Mesothelial cell of epicardium (in vitro differentiated cells): ENCODE data around the gene JAGN1. TPM values are rescaled to one million over a fixed set of nuclear protein-coding genes. Genes with fewer than 3 reads are reported as not detected.
"Not testable (repeated sequence)": the region's sequence is repeated elsewhere in the genome, so short reads cannot be mapped to it uniquely, and the experiment has no call there.

ENCODE experiments used
- DNase-seq, 2 experiments: peaks; one replicate each; pipeline ENCODE4 v3.0.0; 2021; ENCODE audit warnings: low spot score in 2 of 2; ENCODE audit not compliant: unreplicated experiment in 2 of 2
- H3K27ac Mint-ChIP-seq: 2 replicates; pipeline ENCODE4 v1.8.0; 2021; ENCODE audit warnings: mixed read lengths
- H3K27me3 Mint-ChIP-seq: 2 replicates; pipeline ENCODE4 v1.8.0; 2021; ENCODE audit warnings: low read depth, mixed read lengths
- H3K36me3 Mint-ChIP-seq: 2 replicates; pipeline ENCODE4 v1.8.0; 2021; ENCODE audit warnings: mixed read lengths
- H3K4me1 Mint-ChIP-seq: 2 replicates; pipeline ENCODE4 v1.8.0; 2021; ENCODE audit warnings: mixed read lengths
- H3K4me3 Mint-ChIP-seq: 2 replicates; pipeline ENCODE4 v1.8.0; 2021; ENCODE audit warnings: mild to moderate bottlenecking, moderate library complexity, mixed read lengths
- H3K9me3 Mint-ChIP-seq: 2 replicates; pipeline ENCODE4 v1.8.0; 2021; ENCODE audit warnings: mixed read lengths
- CTCF ChIP-seq: fragments of 200-600 bp; sonication (generic); IDR thresholded peaks from one replicate; pipeline ENCODE4 v1.5.0; 2021; ENCODE audit warnings: antibody characterized with exemption; ENCODE audit not compliant: unreplicated experiment
- total RNA-seq: library from RNA; stranded (reverse); gene quantifications from 3 replicates; pipeline ENCODE4 v1.2.1, GENCODE V29; 2021

The JAGN1 gene
- total RNA-seq, result 32.1 to 34.8 TPM (median 32.3 TPM) in 3 replicates

GRCh38 chr3:9890249-9891071, at the start of gene JAGN1:
JAGN1 (plus strand) TSS chr3:9890610; CDS start chr3:9890723, 113 bp downstream.
- Mint-ChIP-seq H3K27ac (peak within 1 kb of the TSS; percentile 97), H3K4me3 (peak within 1 kb of the TSS; percentile 97), H3K9me3 (no peaks in the 10 kb centered on the region), H3K4me1 (peaks cover 12% of the 10 kb centered on the region), H3K27me3 (no peaks in the 10 kb centered on the region), H3K36me3 (peaks cover 14% of the 10 kb centered on the region)
- peak; percentile 77 to 93 for DNase-seq
- TF ChIP-seq CTCF, result no peak

- Mint-ChIP-seq H3K4me1 (peaks cover 11% of the 10 kb centered on the region), H3K27ac (no peak overlapping the region), H3K4me3 (no peak overlapping the region), H3K36me3 (peaks cover 17% of the 10 kb centered on the region), H3K9me3 (no peaks in the 10 kb centered on the region), H3K27me3 (no peaks in the 10 kb centered on the region)
- DNase-seq, result no peak
- no peak for TF ChIP-seq CTCF
Measured at GRCh38 chr3:9841015-9841414, 49.4 kb upstream of the JAGN1 start.

DNA sequence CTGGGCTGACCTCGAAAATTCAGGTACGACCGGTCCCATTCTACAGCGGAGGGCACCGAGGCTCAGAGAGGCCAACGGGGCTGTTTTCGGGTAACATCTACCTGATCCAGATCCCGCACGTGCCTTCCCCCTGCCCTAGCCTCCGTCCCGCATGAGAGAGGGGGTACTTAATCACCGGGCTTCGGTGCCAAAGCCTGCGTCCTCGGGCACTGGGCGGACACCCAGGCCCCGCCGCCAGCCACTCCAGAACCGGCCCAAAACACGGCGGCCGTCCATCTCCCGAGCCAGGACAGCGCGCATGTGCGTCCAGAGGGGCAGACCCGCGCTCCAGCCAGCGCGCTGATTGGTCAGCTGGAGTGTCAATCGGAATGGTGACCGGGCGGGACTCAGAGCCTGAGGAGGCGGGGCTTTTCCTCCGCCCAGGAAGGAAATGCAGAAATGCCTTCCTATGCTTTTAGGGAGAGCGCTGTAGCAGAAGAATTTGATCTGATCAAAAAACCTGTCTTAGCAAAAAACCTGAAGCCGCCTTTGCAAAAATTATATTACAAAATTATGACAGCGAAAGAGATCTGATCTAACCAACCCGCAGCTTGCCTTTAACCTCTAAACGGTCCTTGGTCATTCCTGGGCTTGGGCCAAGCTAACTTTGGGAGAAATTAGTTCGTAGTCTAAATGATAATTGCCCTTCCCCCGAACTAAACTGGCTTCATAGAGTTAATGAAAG, 46.5 kb upstream of the JAGN1 start, which contains the start of gene RPUSD3:
Gene RPUSD3, minus strand, starts transcription at position 294 of the 724 bp plus-strand sequence. Its CDS starts 18 bp downstream, at position 276.
- Mint-ChIP-seq H3K9me3 (no peaks in the 10 kb centered on the region), H3K36me3 (peaks cover 16% of the 10 kb centered on the region), H3K27ac (peak within 1 kb of the TSS; percentile 91), H3K4me3 (peak within 1 kb of the TSS; percentile 100), H3K27me3 (no peaks in the 10 kb centered on the region), H3K4me1 (peaks cover 23% of the 10 kb centered on the region)
- peak; percentile 96 to 99 for DNase-seq
- TF ChIP-seq CTCF, result no peak

DNA sequence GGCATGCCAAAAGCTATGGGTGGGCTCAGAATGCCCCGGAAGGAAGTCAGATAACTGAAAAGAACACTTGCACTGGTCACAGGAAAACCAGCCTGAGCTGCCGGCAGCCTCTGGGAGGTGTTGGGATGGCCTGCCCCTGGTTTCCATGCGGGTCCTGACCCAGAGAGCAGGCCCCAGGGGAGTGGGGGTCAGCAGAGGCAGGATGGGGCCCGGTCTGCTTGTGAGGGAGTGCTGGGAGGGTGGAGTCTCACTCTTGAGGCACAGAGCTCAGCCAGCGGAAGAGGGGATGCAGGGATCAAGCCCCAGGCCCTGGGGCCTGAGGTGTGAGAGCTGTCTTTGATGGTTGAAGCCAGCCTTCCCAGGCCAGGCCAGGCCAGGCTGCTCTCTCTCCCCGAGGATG, 44.2 kb upstream of the JAGN1 start:
- Mint-ChIP-seq H3K4me1 (peaks cover 23% of the 10 kb centered on the region), H3K27ac (no peak overlapping the region), H3K4me3 (no peak overlapping the region), H3K9me3 (no peaks in the 10 kb centered on the region), H3K36me3 (peaks cover 10% of the 10 kb centered on the region), H3K27me3 (no peaks in the 10 kb centered on the region)
- no peak for TF ChIP-seq CTCF
- DNase-seq, result no peak

- no peak overlapping the region for H3K27ac Mint-ChIP-seq
- peaks cover 25% of the 10 kb centered on the region for H3K4me1 Mint-ChIP-seq
- DNase-seq, result no peak
- no peaks in the 10 kb centered on the region for H3K9me3 Mint-ChIP-seq
- peaks cover 5% of the 10 kb centered on the region for H3K27me3 Mint-ChIP-seq
- H3K4me3 Mint-ChIP-seq, result no peak overlapping the region
- TF ChIP-seq CTCF, result no peak
- peaks cover 5% of the 10 kb centered on the region for H3K36me3 Mint-ChIP-seq
Measured at GRCh38 chr3:9846931-9847488, 43.4 kb upstream of the JAGN1 start.

GRCh38 chr3:9847870-9848269, 42.5 kb upstream of the JAGN1 start:
- H3K27me3 Mint-ChIP-seq, DNase-seq, H3K4me3 Mint-ChIP-seq, H3K9me3 Mint-ChIP-seq, H3K36me3 Mint-ChIP-seq: not testable (repeated sequence)
- peaks cover 24% of the 10 kb centered on the region for H3K4me1 Mint-ChIP-seq
- peak overlapping the region; percentile 68 for H3K27ac Mint-ChIP-seq
